ENCODE results near the gene OPCML.

GRCh38 chr11:132427611-132428010 lies 1104.7 kb downstream of the OPCML start:
- TF ChIP-seq CTCF (IDR thresholded peaks at IDR 0.05) (no peak), POLR2A (IDR thresholded peaks at IDR 0.05) (no peak)
